HuH-7.5 (cell line): ENCODE data around the gene PRUNE2.

Experiments
- DNase-seq: peaks from one replicate; pipeline ENCODE4 v3.0.0; 2011; ENCODE audit warnings: low spot score

Gene PRUNE2

DNA sequence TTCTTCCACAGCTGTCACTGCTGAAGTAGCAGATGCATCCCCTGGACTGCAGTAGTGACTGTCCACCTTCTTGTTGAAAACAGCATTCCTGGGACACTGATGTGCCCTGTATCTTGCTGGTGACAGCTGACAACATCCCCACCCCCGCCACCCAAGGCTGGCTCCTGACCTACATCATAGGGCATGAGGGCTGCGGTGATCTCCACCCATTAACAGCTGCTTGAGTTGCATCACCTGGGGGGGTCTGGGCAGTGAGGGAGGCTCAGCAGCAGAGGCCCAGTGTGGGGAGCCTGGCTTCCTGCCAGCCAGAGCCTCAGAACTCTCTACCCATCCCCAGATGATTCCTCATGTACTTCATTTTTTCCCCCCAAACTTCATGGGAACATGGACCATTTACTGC lies 4.1 kb downstream of the PRUNE2 start:
- no peak for DNase-seq

GRCh38 chr9:76900884-76901440 lies 5.0 kb downstream of the PRUNE2 start:
- no peak for DNase-seq

GRCh38 chr9:76898786-76899185 lies 7.1 kb downstream of the PRUNE2 start:
- DNase-seq, result no peak

DNA sequence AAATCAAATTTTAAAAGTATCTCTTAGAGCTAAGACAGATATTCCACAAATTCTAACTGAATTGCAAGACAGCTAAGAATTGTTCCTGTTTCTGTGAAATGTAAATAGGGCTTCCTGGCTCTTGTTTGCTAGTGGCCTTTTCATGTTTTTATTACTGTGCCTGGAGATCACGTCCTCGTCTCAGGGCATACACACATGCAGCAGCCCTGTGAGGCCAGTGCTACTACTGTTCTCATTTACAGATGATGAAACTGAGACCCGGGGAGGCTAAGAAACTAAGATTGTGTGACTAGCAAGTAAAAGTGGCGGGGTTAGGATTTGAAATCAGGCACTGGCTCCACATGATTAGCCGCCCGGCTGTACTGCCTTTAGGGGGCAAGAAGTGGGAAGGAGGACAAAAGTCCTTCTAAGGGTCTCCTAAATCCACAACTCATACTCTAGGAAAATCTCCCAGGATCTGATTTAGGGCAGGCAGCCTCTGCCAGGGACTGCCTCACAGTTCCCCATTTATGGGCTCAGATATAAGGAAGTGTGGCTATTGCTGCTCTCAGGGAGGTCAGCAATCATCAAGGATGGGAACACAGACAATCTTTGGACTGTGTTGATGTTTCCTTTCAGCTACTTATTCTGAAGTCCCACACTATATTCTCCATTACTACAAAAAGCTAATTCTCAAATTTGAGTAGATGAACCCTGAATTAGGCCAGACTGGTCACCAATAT lies 7.9 kb downstream of the PRUNE2 start:
- no peak for DNase-seq

DNA sequence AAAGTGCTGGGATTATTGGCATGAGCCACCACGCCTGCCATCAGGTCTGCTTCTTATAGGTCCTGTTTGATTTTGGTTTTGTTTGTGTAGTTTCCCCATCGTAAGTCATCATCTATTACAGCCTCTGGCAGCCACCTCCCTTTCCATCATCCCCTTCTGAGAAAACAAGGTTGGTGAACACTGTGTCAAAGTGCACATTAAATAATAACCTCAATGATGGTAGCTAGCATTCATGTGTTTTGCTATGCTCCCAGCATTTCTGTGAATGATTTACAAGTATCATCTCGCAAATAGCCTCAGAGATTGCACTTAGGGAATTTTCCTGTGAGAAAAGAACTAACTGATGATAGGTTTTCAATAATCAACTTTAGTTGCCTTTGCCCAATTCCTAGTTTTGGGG lies 9.9 kb downstream of the PRUNE2 start:
- DNase-seq, result no peak

DNA sequence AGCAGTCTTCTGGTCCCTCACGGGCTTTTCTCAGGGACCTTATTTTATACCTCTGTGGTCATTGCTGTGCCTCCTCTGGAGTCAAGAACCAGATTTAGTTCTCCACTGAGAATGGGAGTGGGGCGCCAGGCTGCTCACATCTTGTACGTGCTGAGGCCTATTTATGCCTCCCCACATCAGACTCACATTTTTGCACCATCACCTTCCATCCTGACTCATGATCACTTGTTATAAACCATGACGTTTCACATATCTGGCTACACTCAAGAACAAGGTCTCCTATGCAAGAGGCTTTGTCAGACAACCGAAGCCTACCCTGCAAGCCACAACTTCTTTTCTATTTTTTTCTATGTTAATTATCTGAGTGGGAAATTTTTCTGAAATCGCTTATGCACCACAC lies 10.7 kb downstream of the PRUNE2 start:
- no peak for DNase-seq

GRCh38 chr9:76894198-76894597 lies 11.7 kb downstream of the PRUNE2 start:
- no peak for DNase-seq

- no peak for DNase-seq
Measured at GRCh38 chr9:76893395-76893932, 12.4 kb downstream of the PRUNE2 start.

DNA sequence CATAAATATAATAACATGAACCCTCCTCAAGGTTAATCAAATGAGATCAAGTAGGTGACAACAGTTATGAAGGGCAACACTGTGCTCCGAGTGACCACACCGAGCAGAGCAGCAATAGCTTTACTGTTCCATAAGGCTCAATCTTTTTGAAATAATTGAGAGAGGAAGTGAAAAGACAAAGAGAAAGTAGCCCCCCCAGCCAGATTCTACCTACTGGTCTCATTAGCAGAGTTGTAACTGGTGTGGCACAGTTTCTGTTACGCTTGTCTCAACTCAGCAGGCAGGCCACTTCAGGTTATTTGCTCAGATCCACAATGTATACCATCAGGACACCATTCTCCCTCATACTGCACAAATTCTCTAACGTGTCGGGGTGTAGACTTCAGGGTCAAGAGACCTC lies 14.0 kb downstream of the PRUNE2 start:
- no peak for DNase-seq

DNA sequence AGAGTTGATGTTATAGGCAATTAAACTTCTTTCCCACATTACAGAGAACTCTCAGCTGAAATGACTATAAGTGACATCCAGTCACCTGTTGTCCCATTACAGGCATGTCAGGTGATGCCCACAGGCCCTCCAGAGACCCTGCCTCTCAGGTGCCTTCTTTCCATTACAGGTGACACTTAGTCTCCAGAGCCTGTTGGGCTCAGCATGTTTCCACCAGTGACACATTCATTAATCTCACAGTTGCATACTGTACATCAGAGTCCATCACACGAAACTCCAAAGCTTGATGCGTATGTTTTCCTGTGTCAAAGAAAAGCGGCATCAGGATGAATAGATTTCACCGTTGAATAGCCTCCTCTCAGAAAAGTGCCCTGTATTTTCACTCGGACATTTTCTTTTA lies 14.6 kb downstream of the PRUNE2 start:
- no peak for DNase-seq

- no peak for DNase-seq
Measured at GRCh38 chr9:76887951-76888350, 18.0 kb downstream of the PRUNE2 start.

GRCh38 chr9:76887003-76887821 lies 18.7 kb downstream of the PRUNE2 start:
- DNase-seq, result no peak

GRCh38 chr9:76886318-76886717 lies 19.6 kb downstream of the PRUNE2 start:
- DNase-seq, result no peak

- no peak for DNase-seq
Measured at GRCh38 chr9:76884823-76885222, 21.1 kb downstream of the PRUNE2 start.

- DNase-seq, result no peak
Measured at GRCh38 chr9:76883341-76883855, 22.5 kb downstream of the PRUNE2 start.

GRCh38 chr9:76882686-76883085 lies 23.2 kb downstream of the PRUNE2 start:
- DNase-seq, result no peak

DNA sequence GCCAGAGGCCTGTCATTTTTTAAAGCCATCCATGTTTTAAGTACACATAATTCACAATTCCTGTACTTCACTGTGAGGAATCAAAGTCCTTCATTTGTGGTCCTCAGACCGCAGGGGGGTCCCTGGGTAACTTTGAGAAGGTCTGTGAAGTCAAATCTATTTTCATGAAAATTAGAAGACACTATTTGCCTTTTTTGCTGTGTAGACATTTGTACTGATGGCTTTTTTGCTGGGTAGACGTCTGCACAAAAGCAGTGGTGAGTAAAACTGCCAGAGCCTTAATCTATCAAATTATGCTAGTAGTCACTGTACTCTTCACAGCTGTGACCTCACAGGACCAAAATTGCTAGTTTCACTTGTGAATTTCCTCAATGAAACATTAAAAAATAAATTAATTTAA lies 25.7 kb downstream of the PRUNE2 start:
- DNase-seq, result no peak

GRCh38 chr9:76878933-76879332 lies 27.0 kb downstream of the PRUNE2 start:
- no peak for DNase-seq

GRCh38 chr9:76877961-76878360 lies 28.0 kb downstream of the PRUNE2 start:
- no peak for DNase-seq

DNA sequence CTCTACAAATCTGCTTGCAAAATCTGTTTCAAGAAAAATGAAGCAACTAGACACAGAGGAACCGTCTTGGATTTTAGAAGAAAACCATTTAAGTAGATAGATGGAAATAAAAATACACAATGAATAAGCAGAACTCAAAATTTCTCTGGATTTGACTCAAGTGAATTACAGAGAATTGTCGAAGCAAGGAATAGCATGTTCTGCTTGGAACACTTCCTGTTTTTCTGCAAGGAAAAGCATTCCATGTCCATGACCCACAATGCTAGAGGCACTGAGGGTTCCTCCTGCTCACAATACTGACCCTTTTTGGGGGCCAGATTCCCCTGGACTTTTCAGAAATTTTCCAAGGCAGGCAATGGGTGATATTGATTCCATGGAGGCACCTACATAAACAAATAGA lies 29.8 kb downstream of the PRUNE2 start:
- no peak for DNase-seq

- DNase-seq, result no peak
Measured at GRCh38 chr9:76873821-76874220, 32.1 kb downstream of the PRUNE2 start.

DNA sequence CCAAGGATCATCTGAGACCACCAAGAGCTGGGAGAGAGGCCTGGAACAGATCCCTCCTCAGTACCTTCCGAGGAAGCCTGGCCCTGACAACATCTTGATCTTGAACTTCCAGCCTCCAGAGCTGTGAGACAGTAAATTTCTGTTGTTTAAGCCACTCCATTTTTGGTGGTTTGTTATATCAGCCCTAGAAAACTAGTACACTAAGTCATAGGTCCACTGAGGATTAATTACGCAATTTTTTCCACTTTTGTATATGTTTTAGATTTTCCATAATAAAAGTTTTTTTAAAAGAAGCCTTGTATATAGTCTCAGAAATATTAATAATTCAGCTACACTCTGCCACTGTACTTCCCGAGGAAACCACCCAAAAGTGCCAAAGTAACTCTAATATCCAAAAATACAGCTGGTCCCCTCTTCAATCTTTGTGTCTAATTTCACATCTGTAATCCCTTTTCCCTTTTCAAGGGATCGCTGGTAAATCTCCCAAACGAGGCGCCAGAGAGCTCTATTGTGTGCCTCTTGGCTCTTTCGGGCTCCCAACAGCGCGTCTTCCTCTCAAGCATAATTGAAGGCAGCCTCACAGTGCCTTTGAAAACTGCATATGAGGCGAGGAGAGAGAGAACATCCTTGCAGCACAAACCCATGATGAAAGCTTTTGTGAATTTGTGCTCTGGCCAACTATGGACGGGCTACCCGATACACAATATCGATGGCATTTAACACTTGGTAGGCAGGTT lies 32.7 kb downstream of the PRUNE2 start:
- no peak for DNase-seq
